HFF-Myc (cell line): ENCODE measurements around the gene CHRD.

ENCODE experiments used
- DNase-seq: peaks from one replicate; pipeline ENCODE4 v3.0.0-alpha.2; 2011; ENCODE audit warnings: low read depth; ENCODE audit errors: extremely low read depth
- H3K4me3 ChIP-seq: replicated peaks from 2 replicates; pipeline ENCODE4 v1.5.1; 2011; ENCODE audit warnings: low read depth, mild to moderate bottlenecking, control low read depth, low read length
- CTCF ChIP-seq: IDR thresholded peaks from 2 replicates; pipeline ENCODE4 v1.5.1; 2012; ENCODE audit warnings: mild to moderate bottlenecking, low read depth, low read length, control low read depth; ENCODE audit errors: missing control alignments

The CHRD gene

DNA sequence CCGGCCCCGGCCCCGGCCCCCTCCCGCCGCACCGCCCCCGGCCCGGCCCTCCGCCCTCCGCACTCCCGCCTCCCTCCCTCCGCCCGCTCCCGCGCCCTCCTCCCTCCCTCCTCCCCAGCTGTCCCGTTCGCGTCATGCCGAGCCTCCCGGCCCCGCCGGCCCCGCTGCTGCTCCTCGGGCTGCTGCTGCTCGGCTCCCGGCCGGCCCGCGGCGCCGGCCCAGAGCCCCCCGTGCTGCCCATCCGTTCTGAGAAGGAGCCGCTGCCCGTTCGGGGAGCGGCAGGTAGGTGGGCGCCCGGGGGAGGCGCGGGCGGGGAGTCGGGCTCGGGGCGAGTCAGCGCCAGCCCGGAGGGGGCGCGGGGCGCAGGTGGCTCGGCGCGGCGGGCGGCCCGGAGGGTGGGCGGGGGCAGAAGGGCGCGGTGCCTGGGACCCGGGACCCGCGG is 352 bp downstream of the CHRD start:
- H3K4me3 ChIP-seq, result no peak overlapping the region
- DNase-seq, result no peak
- no peak for TF ChIP-seq CTCF

- H3K4me3 ChIP-seq, result no peak overlapping the region; the same call in 1 of the 2 replicates
- no peak for DNase-seq
Measured at GRCh38 chr3:184380627-184381260, 890 bp downstream of the CHRD start.

DNA sequence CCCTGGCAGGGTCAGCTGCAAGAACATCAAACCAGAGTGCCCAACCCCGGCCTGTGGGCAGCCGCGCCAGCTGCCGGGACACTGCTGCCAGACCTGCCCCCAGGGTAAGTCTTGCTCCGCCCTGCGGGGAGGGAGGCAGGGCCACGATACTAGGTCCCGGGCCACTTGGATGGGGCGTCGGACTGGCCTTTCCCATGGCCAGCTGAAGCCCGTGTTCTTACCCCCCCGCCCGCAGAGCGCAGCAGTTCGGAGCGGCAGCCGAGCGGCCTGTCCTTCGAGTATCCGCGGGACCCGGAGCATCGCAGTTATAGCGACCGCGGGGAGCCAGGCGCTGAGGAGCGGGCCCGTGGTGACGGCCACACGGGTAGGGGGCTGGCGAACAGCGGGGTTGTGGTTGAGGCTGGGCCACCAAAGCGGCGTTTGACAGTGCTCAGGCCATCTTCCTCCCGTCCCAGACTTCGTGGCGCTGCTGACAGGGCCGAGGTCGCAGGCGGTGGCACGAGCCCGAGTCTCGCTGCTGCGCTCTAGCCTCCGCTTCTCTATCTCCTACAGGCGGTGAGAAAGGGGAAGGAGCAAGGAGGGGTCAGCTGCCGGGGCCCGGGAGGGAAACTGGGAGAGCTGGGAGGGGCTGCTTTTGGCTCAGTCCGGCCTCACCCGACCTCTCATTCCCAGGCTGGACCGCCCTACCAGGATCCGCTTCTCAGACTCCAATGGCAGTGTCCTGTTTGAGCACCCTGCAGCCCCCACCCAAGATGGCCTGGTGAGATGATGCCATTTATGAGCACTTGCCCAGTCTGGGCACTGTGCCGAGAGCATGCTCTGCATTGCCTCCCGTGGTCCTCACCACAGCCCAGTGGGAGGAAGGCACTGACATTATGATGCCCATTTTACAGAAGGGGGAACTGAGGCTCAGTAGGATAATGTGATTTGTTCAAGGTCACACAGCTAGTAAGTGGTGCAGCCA is 1.7 kb downstream of the CHRD start:
- DNase-seq, result no peak
- no peak for TF ChIP-seq CTCF
- no peak overlapping the region for H3K4me3 ChIP-seq

More at GRCh38 chr3:184380627-184381260, 890 bp downstream of the CHRD start:
- TF ChIP-seq CTCF, result no peak

- no peak overlapping the region for H3K4me3 ChIP-seq
- DNase-seq, result no peak
- TF ChIP-seq CTCF, result no peak
Measured at GRCh38 chr3:184382326-184383032, 2.6 kb downstream of the CHRD start.

DNA sequence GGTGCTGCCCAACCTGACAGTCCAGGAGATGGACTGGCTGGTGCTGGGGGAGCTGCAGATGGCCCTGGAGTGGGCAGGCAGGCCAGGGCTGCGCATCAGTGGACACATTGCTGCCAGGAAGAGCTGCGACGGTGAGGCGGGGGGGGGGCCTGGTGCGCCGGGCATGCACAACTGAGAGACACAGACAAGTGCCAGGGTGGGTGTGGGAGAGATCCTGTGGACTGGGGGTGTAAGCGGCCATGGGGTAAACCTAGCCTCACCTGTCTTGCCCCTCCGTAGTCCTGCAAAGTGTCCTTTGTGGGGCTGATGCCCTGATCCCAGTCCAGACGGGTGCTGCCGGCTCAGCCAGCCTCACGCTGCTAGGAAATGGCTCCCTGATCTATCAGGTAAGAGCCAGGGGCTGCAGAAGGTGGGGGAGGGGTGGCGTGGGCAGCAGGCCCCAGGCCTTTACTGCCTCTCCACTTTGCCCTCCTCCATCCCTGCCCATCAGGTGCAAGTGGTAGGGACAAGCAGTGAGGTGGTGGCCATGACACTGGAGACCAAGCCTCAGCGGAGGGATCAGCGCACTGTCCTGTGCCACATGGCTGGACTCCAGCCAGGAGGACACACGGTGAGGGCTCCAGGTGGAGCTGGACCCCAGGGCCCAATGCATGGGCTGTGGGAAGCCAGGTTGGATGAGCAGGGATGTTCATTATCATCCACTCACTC is 3.3 kb downstream of the CHRD start:
- no peak for TF ChIP-seq CTCF
- DNase-seq, result no peak
- no peak overlapping the region for H3K4me3 ChIP-seq

DNA sequence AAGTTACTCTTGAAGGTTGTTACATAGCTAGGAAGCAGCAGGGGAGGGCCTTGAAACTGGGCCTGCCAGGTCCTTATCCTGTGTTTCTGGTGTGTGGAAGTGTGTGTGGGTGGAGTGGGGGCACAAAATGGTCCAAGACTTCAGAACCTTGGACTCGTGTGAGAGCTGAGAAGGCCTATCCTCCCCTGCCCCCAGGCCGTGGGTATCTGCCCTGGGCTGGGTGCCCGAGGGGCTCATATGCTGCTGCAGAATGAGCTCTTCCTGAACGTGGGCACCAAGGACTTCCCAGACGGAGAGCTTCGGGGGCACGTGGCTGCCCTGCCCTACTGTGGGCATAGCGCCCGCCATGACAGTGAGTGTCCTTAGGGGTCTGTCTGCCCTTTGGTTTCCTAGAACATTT is 4.5 kb downstream of the CHRD start:
- DNase-seq, result no peak
- no peak overlapping the region for H3K4me3 ChIP-seq
- no peak for TF ChIP-seq CTCF
